ENCODE data around the gene SLC35E1.

SLC35E1 gene

GRCh38 chr19:16572332-16573211 is at the start of gene SLC35E1:
Gene SLC35E1 (minus strand): TSS chr19:16572415. CDS start chr19:16572364, 51 bp downstream.
- peak; percentile 93 for DNase-seq
- in situ Hi-C loops (cut with MboI; ENCODE audit: low pct_unique_long_range_greater_than_20kb, low sequenced_read_pairs), result no loop called here

GRCh38 chr19:16621165-16621800 is 49.1 kb upstream of the SLC35E1 start:
- in situ Hi-C loops (cut with MboI; ENCODE audit: low pct_unique_long_range_greater_than_20kb, low sequenced_read_pairs), result no loop called here
- DNase-seq, result no peak

DNA sequence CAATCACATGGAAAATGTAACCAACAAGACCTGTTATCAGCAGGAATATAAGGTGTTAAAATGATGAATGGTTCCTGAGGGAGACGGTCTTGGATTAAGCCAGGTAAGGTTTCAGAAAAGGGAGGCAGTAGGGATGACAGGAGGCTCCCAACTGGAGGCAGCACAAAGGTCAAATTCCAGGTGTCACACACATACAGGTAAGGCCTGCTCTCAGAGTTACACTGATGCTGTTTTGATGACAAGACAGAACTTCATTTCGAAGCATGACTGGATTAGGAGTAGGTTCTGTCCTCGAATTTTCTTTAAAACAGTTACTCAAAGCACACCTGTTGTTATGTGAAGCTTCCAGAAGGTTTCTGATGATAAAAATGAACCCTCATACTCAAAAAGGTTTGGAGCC is 48.4 kb upstream of the SLC35E1 start:
- no peak for DNase-seq
- in situ Hi-C loops (cut with MboI; ENCODE audit: low pct_unique_long_range_greater_than_20kb, low sequenced_read_pairs), result no loop called here

DNA sequence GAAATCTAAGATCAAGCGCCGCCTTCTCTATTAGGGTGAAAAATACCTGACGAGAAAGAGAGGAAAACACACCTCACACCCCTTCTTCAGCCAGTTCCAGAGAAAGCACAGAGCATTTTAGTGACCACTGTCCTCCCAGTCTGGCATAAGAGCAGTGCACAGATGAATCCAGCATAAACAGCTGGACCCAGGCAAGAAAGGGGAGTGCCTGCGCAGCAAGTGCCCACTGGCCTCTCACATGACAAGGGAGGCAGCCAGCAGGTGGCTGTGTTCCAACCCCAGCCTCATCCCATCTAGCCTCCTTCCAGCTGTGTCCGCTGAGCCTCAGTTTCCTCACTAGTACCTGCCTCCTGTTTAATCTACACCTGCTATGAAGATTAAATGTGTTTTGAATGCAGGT is 47.8 kb upstream of the SLC35E1 start:
- no peak for DNase-seq
- in situ Hi-C loops (cut with MboI; ENCODE audit: low pct_unique_long_range_greater_than_20kb, low sequenced_read_pairs), result no loop called here

- no peak for DNase-seq
- in situ Hi-C loops (cut with MboI; ENCODE audit: low pct_unique_long_range_greater_than_20kb, low sequenced_read_pairs), result no loop called here
Observed at GRCh38 chr19:16619457-16619856, 47.2 kb upstream of the SLC35E1 start.

DNA sequence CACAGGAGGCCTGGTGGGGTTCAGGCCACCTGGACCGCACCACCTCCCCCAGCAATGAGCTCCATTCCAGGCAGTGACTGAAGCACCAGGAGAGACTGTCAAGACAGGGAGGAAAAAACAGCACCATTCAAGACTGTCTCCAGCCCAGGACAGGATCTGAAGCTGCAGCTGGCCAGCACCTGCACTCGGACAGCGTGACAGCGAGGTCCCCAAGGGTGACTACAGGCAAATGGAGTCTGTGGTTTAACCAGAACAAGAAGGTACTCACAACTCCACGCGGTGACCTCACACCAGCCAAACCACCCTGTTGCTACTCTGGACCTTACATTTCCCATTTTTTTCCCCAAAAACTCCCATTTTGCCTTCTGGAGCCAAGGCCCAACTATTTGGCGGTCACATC is 46.0 kb upstream of the SLC35E1 start:
- no peak for DNase-seq
- in situ Hi-C loops (cut with MboI; ENCODE audit: low pct_unique_long_range_greater_than_20kb, low sequenced_read_pairs), result no loop called here

GRCh38 chr19:16615808-16616207 is 43.6 kb upstream of the SLC35E1 start:
- no peak for DNase-seq
- in situ Hi-C loops (cut with MboI; ENCODE audit: low pct_unique_long_range_greater_than_20kb, low sequenced_read_pairs), result no loop called here

DNA sequence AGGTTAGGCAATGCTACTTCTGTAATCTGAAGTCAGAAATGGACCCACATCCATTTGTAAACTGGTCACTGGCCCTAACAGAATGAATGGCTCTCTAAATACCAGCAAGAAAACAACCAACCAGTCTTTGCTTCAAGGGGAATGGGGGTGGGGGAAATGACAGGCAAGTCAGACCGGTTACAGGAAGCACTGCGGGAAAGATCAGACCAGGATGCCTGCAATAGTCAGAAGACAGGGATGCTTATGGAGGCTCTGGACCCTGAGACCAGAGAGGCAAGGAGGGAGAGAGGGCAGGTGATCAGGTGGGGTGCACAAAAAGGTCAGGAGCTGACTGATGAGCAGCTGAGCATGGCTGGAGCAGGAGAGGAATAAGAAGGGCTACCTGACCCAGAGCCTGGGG is 42.7 kb upstream of the SLC35E1 start:
- in situ Hi-C loops (cut with MboI; ENCODE audit: low pct_unique_long_range_greater_than_20kb, low sequenced_read_pairs), result no loop called here
- DNase-seq, result no peak

- DNase-seq, result no peak
- in situ Hi-C loops (cut with MboI; ENCODE audit: low pct_unique_long_range_greater_than_20kb, low sequenced_read_pairs), result no loop called here
Observed at GRCh38 chr19:16613841-16614240, 41.6 kb upstream of the SLC35E1 start.

- in situ Hi-C loops (cut with MboI; ENCODE audit: low pct_unique_long_range_greater_than_20kb, low sequenced_read_pairs), result no loop called here
- no peak for DNase-seq
Observed at GRCh38 chr19:16612636-16613035, 40.4 kb upstream of the SLC35E1 start.

- in situ Hi-C loops (cut with MboI; ENCODE audit: low pct_unique_long_range_greater_than_20kb, low sequenced_read_pairs), result no loop called here
- DNase-seq, result no peak
Observed at GRCh38 chr19:16611121-16611520, 38.9 kb upstream of the SLC35E1 start.

DNA sequence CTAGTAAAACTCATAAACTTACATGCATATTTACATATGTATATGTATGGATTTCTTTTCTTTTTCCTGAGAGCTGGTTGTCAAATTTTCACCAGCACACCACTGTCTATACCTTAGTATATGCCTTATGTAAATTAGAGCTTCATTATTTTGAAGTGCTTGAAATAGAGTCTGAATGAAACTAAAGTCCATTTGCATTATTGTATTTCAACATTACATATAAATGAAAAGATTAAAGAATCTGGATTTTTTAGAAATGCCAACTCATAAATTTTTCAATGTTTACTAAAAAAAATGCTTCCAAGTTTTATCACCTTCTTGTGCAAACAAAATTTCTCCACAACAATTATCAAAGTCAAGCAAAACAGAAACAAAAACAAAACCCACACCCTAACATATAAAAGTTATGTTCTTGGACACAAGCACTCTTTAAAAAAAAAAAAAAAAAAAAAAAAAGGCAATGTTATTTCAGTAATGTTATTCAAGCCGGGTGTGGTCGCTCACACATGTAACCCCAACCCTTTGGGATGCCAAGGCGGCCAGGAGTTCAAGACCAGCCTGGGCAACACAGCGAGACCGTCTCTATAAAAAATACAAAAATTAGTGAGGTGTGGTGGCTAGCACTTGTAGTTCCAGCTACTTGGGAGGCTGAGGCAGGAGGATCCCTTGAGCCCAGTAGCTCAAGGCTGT is 37.4 kb upstream of the SLC35E1 start:
- in situ Hi-C loops (cut with MboI; ENCODE audit: low pct_unique_long_range_greater_than_20kb, low sequenced_read_pairs), result no loop called here
- no peak for DNase-seq

DNA sequence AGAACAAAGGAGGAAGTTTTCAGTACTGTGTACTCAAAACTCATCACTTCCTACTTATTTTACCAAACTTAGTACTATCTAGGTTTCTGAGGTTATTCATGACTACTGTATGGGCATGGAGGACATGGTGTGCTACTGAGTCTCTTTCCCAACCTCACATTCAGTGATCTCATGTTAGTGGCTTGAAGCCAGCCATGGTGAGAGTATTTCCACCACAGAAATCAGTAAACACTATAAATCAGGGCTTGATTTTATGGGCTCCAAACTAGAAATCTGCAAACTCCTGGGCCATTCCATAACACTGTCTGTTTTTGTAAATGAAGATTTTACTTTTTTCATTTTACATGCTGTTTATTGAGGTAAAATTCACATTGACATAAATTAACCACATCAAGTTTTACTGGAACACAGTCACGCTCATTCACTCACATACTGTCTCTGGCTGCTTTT is 36.1 kb upstream of the SLC35E1 start:
- in situ Hi-C loops (cut with MboI; ENCODE audit: low pct_unique_long_range_greater_than_20kb, low sequenced_read_pairs), result no loop called here
- no peak for DNase-seq

DNA sequence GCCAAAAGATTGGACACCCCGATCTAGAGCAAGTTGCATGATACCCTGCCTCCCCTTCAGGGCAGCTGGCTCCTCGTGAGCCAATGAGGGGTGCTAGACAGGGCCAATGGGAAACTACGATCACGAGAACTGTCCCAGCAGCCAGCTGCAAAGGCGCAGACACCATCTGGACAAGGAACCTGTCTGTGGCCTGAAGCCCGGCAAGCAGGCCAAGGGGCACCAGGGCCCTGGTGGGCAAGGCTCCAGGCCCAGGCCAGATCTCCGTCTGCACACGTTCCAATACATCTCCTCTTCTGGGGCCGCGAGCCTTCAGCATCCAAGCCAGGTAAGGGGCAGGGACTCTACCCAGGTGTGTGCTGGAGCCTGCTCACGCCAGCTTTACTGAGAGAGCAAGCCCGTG is 35.6 kb upstream of the SLC35E1 start:
- in situ Hi-C loops (cut with MboI; ENCODE audit: low pct_unique_long_range_greater_than_20kb, low sequenced_read_pairs), result no loop called here
- no peak for DNase-seq

- in situ Hi-C loops (cut with MboI; ENCODE audit: low pct_unique_long_range_greater_than_20kb, low sequenced_read_pairs), result no loop called here
- no peak for DNase-seq
Observed at GRCh38 chr19:16605553-16605994, 33.4 kb upstream of the SLC35E1 start.

DNA sequence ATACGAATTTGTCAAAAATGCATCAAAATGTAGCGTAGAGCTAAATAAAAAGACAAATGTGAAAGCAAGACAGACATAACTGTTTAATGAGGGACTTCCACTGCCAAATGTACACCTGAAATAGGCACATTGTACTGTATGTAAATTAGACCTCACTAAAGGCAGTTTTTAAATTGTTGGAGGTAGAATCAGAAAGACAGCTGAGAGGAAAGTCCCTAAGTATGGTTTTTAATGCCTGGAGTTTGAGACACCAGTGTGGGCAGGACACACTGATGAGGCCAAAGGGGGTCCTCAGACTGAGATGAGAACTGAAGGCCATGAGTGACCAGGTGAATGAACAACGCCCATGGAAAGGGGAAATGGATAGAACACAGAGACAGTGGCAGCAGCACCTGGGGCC is 32.9 kb upstream of the SLC35E1 start:
- in situ Hi-C loops (cut with MboI; ENCODE audit: low pct_unique_long_range_greater_than_20kb, low sequenced_read_pairs), result no loop called here

GRCh38 chr19:16604615-16605014 is 32.4 kb upstream of the SLC35E1 start:
- in situ Hi-C loops (cut with MboI; ENCODE audit: low pct_unique_long_range_greater_than_20kb, low sequenced_read_pairs), result no loop called here

More for the DNA sequence above, 32.9 kb upstream of the SLC35E1 start:
- DNase-seq, result no peak

GRCh38 chr19:16603090-16603489 is 30.9 kb upstream of the SLC35E1 start:
- in situ Hi-C loops (cut with MboI; ENCODE audit: low pct_unique_long_range_greater_than_20kb, low sequenced_read_pairs), result no loop called here
- no peak for DNase-seq

More at GRCh38 chr19:16604615-16605014, 32.4 kb upstream of the SLC35E1 start:
- no peak for DNase-seq

GRCh38 chr19:16601378-16602052 is 29.3 kb upstream of the SLC35E1 start:
- no peak for DNase-seq
- in situ Hi-C loops (cut with MboI; ENCODE audit: low pct_unique_long_range_greater_than_20kb, low sequenced_read_pairs), result no loop called here

All from KBM-7 (cell line).